NCI-H69 (cell line): ENCODE data around the gene FUT3.
A peak's percentile ranks its signal among the peaks of the same experiment; 100 is the strongest.

ENCODE experiments used
- DNase-seq: peaks from one replicate; lab custom pipeline; 2025; lab: John Stamatoyannopoulos, UW

Gene FUT3

DNA sequence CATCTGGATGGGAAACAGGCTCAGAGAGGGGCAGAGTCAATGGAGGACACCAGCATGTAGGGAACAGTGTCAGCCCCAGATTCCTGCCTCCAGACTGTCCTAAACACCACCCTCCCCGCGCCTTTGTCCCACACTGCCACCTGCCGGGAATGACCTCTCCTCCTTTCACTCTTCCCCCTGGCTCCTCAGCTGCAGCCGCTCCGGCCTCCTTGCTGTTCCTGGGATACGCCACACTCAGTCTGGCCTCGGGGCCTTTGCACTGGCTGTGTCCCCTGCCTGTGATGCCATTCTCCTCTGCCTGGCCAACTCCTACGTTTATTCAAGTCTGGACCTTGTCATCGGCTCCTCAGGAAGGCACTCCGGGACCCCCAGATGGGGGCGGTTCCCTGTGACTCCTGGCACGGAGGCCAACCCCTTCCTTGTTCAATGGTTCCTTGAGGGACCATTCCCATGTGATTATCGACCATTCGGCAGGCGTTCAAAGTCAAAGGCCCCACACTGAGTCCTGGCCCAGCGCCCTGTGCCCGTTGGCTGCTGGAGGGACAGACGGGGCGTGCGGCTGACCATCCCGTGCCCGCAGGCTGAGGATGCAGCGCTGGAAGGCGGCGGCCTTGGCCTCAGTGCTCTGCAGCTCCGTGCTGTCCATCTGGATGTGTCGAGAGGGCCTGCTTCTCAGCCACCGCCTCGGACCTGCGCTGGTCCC, 27.5 kb downstream of the FUT3 start:
- peak; percentile 42 for DNase-seq

DNA sequence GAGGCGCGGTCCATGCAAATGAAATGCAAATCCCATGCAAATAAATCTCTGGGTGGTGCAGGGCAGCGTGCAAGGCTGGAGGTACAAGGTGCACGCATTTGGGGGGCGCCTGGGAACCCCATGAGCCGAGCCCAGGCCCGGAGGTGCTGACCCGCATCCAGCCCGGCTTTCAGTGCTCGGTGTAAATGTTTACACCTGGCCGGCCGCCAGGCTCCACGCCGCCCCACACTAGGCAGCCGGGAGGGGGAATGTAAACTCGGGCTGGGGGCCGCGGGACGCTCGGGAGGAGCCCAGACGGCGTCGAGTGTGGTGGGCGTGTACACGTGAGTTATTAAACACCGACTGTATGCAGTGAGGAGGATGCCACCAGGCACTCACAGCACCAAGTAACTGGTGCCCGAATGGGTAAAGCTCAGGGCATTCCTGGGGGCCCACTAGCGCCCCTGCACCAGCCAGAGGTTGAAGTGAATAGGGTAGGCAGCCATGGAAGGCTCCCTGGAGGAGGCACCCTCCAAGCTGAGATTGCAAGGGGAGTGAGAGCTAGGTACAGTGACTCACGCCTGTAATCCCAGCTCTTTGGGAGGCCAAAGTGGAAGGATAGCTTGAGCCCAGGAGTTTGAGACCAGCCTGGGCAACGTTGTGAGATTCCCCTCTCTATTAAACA, 28.9 kb downstream of the FUT3 start:
- DNase-seq = peak; percentile 90

DNA sequence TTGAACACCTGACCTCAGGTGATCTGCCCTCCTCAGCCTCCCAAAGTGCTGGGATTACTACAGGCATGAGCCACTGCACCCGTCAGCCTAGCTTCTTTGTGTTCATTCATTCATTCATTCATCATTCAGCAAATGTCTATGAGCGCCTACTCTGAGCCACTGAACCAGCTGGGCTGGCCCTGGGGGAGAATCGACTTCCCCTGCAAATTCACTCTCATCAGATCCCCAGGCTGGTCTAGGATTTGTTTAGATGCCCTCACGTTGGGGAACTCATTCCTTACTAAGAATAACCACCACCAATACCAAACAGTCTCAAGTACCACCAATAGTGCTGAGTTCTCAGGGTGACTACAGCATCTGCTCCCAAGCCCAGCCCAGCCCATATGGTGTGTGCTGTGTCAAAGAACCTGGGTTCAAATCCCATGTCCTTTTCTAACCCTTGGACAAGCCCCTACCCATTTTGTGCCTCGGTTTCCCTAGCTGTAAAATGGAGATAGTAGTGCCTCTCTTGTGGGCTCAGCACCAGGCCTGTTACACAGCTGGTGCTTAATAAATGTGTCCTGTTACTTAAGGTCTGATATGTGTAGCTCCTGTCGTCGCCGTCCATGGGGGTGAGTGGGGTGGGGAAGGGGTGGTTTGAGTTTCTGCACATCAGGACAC, 29.6 kb downstream of the FUT3 start:
- DNase-seq = peak; percentile 74

DNA sequence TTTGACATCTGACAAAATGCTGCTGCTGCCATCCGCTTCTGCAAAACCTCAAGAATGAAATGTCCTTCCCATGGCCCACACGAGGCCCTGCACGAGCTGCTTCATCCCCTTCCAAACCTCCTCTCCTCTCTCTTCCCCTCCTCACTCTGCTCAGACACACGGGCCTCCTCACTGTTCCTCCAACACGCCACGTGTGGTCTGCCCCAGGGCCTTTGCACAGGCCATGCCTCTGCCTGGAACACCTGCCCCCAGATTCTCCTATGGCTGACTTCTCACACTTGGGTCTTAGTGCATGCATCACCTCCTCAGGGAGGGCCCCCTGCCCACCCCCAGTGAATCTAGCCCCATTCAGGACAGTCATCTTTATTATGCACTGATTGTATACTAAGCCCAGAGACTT, 30.5 kb downstream of the FUT3 start:
- DNase-seq = peak; percentile 47

DNA sequence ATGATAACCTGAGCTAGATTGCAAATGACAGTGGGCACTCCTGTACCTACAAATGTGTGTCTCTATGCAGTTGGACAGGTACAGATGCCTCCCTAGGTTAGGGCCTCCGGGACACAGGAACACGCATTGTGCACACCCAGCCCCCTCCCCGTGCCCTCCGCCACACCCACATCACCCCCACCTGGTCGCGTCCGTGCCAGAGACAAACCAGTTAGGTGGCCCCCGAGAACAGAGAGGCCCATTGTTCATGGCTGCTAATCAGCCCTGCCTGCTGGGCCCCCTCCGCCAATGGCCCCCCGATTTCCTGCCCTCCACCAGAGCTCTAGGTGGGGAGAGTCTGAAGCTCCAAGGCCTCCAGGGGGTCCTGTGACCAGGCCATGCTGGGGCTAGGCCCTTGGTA, 32.7 kb downstream of the FUT3 start:
- no peak for DNase-seq

DNA sequence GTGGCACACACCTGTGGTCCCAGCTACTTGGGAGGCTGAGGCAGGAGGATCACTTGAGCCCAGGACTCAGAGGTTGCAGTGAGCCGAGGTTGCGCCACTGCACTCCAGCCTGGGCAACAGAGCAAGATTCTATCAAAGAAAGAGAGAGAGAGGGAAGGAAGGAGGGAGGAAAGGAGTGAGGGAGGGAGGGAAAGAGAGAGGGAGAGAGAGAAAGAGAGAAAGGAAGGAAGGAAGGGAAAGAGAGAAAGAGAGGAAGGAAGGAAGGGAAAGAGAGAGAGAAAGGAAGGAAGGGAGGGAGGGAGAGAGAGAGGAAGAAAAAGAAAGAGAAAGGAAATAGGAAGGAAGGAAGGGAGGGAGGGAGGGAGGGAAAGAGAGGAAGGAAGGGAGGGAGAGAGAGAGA, 34.0 kb downstream of the FUT3 start:
- DNase-seq = no peak

DNA sequence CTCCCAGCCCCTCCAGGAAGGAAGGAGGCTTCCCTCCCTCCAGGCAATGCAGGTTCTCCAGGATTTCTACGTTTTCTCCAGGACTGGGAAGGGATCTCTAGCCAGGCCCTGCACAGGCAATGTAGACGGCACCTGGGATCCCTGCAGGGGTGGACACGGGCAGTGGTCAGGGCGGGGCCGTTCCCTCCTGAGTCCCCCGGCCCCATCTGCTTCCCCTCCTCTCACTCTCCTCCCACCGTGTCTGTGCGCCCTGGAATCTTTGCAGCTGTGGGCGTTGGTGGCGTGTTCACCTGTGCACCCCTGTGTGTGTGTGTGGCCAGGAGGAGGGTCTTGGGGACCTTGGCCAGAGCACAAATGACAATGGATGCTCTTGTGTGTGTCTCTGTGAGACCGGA, 36.4 kb downstream of the FUT3 start:
- DNase-seq = peak; percentile 70

DNA sequence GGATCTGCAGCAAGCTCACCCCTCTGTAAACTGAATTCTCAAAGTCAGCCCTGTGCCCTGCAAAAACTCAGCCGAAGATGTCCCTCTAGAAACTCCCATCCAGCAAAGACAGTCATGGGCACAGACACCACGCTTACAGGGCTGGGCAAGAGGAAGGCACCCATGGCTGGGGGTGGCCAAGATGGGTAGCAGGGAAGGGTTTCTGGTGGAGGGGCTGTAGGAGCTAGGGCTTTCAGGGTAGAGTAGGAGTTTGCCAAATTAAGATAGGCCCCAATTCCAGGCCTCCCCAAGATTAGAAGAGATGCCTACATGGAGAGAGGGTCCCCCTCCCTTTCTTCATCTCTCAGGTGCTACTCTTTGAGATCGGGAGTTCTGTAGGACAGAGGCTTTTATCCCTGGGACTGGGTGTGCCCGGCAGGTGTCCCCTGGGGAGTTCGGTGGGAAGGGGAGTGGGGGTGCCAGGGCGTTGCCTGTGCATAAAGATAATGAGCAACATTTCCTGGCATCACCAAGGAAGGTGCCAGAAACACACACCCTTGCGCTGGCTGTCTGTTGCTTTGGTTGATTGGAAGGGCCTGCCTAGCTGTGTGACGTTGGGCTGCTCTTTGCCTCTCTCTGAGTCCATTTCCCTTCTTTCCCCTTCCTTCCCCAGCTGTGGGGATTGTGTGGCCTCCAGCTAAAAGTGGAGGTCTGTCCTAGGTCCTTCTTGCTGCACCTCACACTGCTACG, 37.0 kb downstream of the FUT3 start:
- peak; percentile 78 for DNase-seq

DNA sequence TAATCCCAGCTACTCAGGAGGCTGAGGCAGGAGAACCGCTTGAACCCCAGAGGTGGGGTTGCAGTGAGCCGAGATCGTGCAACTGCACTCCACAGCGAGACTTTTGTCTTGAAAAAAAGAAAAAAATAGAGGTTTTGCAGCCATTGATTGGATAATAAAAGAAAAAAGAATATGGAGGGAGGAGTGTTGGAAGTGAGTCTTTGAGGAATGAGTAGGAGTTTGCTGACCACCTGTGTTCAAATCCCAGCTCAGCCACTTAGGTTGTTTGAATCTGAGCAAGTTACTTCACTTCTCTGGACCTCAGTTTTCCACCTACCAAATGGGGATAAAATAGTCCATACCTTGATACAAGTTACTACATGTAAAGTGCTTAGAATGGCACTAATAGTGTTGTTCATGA, 40.1 kb downstream of the FUT3 start:
- DNase-seq = no peak

DNA sequence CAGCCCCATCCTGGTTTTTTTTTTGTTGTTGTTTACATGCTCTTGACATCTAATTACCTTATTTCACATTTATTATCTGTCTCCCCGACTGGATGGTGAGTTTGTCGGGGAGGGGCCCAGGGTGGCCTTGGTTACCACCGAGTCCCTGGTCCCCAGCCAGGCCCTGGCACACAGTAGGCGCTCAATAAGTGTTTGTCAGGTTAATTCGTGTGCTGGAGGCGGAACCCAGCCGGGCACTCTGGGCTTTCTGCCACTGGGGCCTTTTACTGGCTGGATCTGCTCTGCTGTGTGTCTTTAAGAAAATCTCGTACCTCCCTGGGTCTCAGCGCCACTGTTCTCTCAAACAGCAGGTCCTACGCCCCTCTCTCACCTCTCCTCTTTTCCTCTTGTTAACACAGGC, 41.8 kb downstream of the FUT3 start:
- DNase-seq = no peak

DNA sequence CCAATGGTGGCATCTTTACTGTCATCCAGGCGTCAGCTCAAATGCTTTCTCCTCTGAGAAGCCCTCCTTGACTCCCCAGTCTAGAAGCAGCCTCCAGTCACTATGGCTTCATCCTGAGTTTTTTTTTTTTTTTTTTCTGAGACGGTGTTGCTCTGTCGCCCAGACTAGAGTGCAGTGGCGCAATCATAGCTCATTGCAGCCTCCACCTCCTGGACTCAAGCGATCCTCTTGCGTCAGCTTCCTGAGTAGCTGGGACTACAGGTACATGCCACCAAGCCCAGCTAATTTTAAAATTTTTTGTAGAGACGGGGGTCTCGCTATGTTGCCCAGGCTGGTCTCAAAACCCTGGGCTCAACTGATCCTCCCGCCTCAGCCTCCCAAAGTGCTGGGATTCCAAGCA, 42.2 kb downstream of the FUT3 start:
- no peak for DNase-seq

DNA sequence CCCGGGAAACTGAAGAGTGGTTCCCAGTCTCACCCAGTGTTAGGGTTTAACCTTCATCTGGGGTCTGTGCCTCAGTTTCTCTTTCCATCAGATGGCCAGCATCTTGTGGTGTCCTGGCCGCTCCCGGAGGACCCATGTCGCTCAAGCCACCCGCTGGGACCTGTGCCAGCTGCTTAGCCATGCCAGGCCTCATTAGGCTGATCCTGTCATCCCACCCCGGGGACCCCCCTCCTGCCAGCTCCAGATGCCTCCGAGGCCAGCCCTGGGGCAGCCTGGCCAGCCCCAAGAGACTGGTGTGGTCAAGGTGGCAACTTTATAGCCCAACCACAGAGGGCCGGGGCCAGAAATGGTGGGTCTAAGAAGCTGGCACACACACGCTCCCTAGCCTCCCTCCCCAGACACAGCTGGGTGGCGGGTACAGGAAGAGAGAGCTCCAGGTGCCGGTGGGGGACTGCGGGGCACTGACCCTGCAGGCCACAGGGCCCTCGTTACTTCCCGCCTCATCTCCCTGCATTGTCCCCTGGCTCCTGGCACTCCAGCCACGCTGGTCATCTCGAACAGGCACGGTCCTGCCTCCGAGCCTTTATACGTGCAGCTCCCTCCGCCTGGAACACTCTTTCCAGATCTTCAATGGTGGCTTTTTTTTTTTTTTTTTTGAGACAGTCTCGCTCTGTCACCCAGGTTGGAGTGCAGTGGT, 43.0 kb downstream of the FUT3 start:
- no peak for DNase-seq

DNA sequence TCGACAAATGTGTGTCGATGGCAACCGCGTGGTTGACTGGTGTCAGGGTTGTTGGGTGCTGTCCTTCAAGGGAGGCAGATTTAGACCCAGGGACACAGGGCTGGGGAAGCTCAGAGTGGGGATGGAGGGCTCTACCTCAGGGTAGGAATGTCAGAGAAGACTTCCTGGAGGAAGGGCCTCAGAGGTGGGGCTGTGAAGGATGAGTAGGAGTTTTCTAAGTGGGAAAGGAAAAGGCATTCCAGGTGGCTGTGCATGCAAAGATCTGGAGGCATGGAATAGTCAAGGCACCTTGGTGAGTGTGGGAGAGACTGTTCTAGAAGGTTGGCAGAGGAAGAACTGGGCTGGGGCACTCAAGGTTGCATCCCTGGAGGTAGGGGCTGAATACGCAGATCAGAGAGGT, 44.3 kb downstream of the FUT3 start:
- no peak for DNase-seq

DNA sequence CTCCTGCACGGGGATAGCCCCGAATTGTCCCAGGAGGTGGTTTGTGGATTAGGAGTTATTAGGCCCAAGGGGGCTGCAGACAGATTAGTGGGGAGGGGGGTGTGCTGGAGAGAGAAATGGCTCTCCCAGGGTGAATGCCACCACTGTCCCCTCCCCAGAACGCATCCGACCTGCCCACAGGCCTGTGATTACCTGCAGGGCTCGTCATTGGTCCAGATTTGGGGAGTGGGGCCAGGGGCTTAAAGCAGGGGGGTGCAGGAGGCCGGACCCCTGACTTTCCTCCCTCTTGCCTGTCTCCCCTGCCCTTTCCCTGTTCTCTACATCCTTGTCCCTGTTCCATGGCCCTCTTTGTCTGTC, 45.1 kb downstream of the FUT3 start:
- DNase-seq = no peak

DNA sequence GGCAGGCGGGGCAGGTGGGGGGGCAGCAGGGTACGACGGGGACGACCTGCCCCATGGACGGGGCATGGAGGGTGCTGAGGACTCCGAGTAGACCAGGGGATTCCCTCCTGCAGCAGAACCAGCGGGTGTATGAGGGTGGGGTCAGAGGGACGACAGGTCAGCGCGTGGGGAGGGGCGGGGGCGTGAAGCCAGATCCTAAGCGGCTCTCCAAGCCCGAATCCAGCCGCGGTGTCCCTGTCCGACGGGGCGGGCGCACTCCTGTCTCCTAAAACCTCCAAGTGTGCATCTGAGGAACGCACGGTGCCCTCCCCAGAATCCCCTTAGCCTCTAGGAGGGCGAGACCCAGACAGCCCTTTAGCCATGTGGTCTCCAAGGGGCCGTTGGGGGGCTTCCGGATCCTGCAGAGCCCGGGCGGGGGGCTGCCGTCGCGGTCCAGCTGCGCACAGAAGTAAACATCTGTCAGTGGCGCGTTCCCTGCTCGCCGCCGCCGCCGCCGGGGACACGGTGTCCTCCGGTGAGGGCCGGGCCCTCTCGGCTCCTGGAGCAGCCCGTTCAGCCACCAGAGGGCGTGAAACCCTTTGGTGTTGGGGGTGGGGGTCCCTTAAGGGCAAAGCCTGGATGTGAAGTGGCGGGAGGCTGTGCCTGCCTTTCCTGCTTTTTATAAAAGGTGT, 45.7 kb downstream of the FUT3 start:
- peak; percentile 92 for DNase-seq

DNA sequence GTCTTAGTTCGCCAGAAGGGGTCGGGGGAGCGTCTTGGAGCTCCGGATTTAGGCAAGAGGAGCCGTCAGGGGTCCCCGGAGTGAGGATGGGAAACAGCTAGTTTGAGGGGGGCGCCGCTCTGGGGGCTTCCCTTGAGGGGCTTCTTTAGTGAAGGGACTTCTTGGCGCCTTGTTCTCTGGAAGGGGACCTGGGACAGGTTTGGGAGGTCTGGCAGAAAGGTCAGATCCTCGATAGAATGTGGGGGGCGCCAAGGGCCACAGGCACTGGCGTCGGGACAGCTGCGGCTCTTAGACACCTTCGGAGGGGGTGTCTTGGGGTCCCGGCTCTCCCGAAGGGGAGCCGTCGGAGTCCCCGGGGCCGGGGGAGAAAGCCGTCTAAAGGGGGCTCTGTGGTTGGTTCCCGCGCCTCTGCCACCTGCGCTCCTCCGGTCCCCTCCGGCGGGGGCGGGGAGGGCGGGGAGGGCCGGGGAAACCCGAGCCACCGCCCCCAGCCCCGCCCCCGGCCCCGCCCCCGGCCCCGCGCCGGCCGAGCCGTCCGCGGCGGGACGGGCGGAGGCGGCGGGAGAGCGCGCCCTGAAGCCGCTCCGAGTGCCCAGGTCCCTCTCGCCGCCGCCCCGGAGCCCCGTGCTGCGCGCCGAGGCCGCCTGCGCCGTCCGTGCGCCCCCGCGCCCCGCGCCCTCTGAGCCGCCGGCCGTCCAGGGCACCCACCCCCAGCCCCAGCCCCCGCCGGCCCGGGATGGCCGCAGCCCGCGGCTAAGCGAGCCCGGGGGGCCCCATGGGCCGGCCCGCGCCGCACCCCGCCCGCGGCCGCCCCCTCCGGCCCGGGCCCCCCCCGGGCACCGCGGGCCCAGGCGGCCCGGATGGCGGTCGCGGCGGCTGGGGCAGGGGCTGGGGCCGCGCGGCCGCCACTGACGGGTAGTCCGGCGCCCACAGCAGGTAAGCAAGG, 46.5 kb downstream of the FUT3 start, which contains the start of gene NRTN:
NRTN (plus strand) TSS at position 552 of the 946 bp plus-strand sequence. CDS start 19,099 bp downstream, outside the sequence.
- DNase-seq = peak; percentile 93

DNA sequence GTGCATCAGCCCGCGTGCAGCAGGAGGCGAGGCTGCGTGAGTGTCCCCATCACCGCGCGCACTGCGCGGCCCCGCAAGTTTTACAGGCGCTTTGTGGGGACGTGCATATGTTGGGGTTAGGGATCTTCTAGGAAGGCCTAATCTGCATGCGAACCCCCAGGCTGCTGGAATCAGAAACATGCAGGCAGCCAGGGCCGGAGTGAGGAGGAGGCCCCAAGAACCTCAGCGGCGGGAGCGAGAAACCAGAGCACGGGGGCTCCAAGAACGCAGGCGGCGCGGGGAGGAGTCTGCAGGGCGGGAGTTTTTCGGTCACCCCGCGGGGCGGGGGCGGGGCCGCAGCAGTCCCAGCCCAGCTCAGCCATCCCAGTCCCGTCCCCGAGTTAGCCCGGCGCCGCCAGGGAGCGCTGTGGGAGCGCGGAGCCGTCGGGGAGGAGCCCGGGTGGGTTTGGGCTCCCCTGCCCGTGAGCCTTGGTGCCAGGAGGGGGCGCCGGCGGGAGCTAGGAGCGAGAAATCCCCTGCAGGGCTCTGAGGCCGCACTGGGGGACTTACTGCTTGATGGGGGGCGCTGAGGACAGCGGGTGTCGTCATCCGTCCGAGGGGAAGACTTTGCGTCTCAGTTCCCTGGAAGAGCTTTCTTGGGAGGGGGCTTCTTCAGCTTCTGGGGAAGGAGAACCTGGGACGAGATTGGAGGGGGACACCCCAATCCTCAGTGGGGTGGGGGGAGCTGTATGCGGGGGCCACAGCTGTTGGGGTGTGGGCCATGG, 47.3 kb downstream of the FUT3 start:
- DNase-seq = peak; percentile 98

DNA sequence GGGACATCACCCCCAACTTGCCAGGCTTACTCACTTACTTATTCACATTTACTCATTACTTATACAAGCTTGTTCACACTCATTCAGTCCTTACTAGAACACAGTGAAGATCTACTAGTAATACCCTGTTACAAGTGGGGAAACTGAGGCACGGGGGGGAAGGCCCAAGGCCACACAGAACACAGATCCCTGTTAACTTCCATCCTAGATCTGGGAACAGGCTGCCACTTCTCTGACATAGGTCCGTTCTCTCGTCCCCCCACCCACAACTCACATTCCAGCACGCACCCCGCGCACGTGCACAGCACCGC, 47.9 kb downstream of the FUT3 start:
- DNase-seq = no peak

DNA sequence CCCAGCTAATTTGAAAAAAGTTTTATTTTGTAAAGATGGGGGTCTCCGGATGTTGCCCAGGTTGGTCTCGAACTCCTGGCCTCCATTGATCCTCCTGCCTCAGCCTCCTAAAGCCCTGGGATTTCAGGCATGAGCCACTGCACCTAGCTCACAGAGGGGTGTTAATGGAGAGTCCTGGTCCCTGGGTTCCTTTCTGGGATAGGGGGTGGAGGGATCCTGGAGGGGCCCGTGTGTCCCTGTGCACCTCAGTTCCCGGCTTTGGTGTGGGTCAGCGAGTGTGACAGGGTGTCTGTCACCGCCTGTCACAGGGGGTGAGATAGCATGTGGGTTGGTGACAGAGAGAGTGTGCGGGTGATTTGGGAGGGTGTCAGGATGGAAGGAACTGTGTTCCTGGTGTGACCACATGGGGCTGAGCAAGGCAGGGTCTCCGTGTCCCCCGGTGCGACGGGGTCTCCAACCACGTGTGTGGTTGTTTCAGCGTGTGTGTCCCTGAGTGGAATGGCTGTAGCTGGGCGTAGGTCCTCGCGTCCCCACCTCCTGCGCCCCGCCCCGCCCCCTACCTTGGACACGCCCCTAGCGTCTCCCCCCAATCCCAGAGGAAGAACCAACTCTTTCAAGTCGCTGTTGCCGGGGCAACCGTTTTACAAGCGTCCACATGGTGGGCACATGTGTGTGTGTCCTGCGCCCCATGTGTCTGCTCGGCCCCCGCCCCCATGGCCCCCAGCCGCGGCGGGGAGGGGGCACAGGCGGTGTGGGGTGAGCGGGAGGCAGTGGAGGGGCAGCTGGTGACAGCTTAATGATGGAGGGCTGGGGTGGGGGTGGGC, 49.2 kb downstream of the FUT3 start:
- DNase-seq = peak; percentile 99
